HG03354 (cell line): Measurements from ENCODE around the gene SLC5A10.
"Not testable (repeated sequence)": the region's sequence is repeated elsewhere in the genome, so short reads cannot be mapped to it uniquely, and the experiment has no call there.

Experiments
- ATAC-seq: cut with Tn5 transposase; IDR thresholded peaks from one replicate; pipeline ENCODE4 v1.9.1; 2021; ENCODE audit warnings: mild to moderate bottlenecking; ENCODE audit not compliant: unreplicated experiment, poor library complexity, severe bottlenecking

Gene SLC5A10

DNA sequence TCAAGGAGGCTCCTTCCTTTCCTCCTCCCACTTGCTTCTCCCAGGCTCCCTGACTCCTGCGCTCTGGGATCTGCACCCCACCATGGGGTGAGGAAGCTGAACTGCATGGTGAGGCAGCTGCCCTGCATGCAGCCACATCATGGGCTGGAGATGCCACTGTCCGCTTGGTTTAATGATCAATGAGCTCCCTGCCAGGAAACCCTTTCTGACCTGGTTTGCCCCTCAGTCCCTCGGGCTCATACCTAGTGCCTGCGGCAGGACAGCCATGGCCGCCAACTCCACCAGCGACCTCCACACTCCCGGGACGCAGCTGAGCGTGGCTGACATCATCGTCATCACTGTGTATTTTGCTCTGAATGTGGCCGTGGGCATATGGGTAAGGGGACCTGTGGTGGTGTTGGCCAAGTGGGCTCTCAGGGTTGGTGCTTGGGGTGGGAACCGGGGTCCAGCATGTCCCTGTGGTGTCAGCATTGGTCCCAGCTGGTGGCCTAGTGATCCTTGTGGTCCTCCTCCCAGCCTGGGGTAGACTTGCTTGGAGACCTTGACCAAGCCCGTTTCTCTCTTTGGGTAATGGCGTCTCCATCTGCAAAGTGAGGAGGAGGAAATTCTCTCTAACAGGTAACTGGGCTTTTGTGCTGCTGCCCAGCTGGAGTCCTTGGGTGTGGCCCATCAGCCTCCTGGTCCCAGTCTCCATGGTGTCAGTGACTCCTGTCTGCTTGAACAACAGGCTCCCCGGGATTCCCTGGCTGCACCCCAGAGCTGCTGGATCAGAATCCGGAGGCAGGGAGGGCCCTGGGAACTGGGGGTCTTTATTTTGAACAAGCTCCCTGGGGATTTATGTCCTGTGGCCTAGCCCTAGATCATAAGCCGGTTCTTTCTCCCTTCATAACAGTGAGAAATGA lies at the start of gene SLC5A10:
Gene SLC5A10 (plus strand): TSS at position 225 of the 902 bp plus-strand sequence. CDS start 41 bp downstream, at position 266.
- no peak for ATAC-seq

DNA sequence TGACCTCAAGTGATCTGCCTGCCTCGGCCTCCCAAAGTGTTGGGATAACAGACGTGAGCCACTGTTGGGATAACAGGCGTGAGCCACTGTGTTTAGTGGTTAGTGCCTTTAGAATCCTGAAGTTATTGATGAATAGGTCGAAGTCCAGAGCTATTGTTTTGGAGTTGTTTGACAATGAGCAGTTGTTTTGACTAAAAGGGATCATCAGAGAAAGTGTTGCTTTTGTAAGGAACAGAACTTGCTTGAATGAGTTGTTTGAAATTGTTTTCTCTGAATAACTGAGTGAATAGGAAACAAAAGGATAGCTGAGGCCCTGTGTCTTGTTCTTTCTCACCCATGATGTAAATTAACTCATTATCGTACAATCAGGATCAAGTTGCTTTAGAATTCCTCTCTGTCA lies 47.5 kb upstream of the SLC5A10 start:
- no peak for ATAC-seq

DNA sequence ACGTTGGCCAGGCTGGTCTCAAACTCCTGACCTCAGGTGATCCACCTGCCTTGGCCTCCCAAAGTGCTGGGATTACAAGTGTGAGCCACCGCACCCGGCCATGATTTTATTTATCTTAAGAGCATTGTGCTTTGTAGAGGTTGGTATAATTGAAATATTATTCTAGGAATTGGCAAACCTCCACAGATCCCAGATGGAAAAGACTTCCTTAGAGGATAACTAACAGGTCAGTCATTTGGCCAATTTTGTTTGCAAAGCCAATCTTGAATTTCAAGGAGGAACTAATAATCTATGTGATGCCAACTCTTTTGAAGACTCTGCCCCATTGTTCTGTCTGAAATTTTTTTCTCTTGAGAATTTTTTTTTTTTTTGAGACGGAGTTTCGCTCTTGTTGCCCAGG lies 46.7 kb upstream of the SLC5A10 start:
- no peak for ATAC-seq

DNA sequence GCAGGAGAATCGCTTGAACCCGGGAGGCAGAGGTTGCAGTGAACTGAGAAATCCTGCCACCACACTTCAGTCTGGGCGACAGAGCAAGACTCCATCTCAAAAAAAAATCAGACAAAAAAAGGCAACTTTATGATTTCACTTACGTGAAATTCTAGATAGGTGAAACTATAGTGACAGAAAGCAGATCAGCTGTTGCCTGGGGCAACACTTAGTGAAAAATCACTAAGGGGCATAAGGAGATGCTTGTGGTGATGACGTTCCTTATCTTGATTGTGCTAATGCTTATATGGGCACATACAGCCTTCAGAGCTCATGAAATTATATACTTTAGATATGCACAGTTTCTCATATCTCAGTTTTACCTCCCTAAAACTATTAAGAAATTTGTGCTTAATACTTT lies 41.6 kb upstream of the SLC5A10 start:
- ATAC-seq = no peak

DNA sequence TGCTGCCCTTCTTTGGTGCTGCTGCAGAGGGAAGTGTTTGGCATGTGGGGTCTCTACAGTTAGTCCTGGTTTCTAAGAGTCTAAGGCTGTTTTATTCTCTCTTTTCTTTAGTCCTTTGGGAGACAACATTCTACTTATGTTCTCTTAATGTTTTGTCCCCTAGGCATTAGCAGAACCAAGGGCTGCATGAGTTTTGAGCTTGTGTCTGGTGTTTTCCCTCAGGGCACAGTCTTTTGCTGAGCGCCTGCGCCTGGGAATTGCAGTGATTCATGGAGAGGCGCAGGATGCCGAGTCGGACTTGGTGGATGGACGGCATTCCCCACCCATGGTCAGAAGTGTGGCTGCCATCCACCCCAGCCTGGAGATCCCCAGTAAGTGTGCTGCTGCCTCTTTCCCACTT lies 41.1 kb upstream of the SLC5A10 start:
- no peak for ATAC-seq

DNA sequence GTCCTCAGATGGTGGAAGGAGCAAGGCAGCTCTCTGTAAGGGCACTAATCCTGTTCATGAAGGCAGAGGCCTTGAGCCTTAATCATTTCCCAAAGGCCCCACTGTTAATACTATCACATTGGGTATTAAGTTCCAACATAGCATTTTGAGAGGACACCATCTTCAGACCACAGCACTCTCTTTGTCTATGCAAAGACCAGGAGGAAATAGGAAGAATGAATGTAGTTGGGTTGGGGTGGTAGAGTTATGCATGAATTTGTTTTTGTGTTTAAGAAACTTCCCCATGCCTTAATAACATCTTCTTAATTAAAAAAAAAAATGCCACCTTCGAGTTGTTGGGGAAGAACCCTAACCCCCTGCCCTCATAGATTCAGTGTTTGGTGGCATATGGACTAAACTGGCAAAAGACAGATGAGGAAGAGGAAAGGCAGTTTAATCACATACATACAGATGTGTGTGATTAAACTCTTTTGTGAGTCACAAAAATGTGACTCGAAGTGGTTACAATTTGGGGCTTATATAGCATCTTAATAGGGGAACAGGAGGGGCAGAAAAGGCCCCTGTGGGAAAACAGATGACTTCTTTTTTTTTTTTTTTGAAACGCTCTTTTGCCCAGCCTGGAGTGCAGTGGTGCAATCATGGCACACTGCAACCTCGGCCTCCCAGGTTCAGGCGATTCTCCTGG lies 35.0 kb upstream of the SLC5A10 start:
- no peak for ATAC-seq

DNA sequence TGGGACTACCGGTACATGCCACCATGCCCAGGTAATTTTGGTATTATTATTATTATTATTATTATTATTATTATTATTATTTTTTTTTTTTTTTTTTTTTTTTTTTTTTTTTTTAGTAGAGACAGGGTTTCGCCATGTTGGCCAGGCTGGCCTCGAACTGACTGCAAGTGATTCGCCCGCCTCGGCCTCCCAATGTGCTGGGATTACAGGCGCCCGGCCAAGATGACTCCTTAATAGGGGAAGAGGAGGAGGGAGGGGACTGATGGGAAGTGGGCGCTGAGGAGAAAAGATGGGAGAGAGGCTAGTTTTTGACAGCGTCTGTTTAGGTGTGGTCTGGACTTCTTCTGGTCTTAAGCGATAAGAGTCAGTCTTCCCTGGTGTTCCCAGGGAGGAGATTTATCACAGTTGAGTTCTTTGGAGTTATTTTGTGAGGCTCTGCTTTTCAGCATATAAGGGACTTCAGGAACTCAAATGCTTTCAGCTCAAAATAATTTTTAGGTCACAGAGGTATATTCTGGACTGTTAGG lies 34.4 kb upstream of the SLC5A10 start:
- ATAC-seq = no peak

DNA sequence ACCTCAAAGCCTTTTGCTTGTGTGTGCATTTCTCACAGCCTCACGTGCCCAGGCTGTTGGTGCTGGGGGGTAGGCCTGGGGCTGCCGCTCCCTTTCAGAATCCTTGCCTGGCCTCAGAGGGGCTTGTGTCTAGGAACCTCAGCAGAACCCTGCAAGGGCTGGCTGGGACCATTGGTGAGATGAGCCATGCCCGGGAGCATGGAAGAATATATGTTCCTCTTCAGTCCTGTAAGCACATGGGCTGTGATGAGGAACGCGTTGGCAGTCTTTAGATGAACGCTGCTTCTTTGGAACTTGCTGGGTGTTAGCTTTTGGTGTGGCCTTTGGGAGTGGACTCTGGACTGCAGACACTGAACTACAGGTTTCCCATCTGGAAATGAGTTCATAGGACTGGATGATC lies 32.0 kb upstream of the SLC5A10 start:
- ATAC-seq = no peak

DNA sequence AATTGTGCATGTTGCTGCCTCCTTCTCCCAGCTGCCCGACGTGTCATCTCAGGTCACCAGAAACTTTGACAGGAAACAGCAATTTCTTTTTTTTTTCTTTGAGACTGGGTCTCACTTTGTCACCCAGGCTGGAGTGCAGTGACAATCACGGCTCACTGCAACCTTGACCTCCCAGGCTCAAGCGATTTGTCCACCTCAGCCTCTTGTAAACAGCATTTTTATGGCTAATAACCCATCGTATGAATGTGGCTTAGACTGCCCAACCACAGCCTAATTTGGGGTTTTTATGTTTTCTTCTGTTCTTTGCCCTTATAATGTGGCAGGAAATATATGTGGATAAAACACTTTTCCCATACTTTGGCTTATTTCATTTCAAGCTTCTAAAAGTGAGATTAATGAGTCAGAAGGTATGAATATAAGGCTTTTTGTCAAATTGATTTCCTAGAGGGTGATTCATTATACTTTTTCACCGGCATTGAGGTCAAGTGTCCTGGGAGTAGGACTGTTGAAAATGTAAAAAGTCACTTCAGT lies 31.0 kb upstream of the SLC5A10 start:
- no peak for ATAC-seq

DNA sequence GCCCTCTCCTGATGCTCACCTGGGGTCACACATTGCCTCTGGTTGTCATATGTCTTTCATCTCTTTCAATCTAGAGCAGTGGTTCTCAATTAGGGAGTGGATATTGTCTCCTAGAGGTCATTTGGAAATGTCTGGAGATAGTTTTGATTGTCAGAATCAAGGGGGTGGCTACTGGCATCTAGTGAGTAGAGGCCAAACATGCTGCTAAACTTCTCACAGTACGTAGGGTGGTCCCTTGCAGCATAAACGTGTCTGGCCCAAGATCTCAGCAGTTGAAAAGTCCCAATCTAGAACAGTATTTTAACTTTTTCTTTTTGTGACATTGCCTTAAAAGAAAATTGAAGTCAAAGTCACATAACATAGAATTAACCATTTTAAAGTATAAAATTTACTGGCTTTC lies 30.5 kb upstream of the SLC5A10 start:
- ATAC-seq = no peak

DNA sequence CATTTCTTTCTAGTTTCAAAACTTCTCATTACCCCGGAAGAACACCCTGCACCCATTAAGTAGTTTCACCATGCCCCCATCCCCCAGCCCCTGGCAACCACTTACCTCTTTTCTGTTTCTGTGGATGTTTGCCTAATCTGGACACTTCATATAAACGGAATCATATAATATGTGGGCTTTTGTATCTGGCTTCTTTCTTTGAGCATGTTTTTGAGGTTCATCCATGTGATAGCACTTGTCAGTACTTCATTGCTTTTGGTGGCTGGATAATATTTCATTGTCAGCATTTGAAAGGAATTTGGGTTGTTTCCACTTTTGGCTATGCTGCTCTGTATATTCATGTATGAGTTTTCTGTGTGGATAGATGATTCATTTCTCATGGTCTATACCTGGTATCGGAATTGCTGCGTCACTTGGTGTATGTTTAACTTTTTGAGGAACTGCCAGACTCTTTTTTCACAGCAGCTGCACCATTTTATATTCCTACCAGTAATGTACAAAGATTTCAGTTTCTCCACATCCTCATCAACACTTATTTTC lies 30.0 kb upstream of the SLC5A10 start:
- peak; percentile 77 for ATAC-seq

DNA sequence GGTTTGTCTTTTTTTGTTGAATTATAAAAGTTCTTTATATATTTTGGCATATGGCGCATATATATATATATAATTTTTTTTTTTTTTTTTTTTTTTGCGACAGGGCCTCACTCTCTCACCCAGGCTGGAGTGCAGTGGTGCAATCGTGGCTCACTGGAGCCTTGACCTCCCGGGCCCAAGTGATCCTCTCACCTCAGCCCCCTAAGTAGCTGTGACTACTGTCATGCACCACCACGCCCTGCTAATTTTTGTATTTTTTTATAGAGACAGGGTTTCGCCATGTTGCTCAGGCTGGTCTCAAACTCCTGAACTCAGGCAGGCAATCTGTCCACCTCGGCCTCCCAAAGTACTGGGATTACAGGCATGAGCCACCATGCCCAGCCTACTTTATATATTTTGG lies 29.4 kb upstream of the SLC5A10 start:
- ATAC-seq = not testable (repeated sequence)

DNA sequence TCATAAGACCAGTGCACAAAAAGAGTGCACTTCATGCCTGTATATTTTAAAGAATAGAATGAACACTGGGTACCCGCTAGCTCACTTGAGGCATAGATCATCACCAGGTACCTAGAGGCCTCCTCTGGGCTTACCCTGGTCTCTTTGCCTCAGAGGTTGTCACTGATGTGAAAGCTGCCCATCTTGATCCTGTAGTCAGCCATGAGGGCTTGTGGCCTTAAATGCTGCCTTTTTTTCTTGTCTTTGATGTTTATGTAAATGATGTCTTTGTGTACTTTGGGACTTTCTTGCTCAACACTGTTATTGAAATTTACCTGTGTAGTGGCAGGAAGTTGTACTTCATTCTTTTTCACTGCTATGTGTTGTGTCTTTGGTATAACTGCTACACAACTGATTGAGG lies 26.8 kb upstream of the SLC5A10 start:
- ATAC-seq = no peak

DNA sequence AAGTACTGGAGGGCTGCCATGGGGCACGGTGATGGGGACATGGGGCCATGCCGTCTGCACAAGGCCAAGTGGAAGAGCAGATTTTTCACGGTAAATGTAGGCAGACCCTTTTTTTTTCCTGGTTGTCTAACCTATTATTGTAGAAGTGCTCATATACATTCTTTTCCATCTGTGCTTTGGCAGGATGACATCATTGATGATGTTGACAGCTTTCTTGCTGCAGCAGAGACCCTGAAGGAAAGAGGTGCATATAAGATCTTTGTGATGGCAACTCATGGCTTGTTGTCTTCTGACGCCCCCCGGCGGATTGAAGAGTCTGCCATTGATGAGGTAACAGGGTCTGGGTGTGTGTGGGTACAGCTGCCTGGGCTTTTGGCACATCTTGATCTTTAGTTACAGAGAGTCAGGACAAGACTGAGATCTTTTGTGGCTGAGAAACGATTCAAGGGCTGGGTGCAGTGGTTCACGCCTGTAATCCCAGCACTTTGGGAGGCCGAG lies 23.3 kb upstream of the SLC5A10 start:
- no peak for ATAC-seq

DNA sequence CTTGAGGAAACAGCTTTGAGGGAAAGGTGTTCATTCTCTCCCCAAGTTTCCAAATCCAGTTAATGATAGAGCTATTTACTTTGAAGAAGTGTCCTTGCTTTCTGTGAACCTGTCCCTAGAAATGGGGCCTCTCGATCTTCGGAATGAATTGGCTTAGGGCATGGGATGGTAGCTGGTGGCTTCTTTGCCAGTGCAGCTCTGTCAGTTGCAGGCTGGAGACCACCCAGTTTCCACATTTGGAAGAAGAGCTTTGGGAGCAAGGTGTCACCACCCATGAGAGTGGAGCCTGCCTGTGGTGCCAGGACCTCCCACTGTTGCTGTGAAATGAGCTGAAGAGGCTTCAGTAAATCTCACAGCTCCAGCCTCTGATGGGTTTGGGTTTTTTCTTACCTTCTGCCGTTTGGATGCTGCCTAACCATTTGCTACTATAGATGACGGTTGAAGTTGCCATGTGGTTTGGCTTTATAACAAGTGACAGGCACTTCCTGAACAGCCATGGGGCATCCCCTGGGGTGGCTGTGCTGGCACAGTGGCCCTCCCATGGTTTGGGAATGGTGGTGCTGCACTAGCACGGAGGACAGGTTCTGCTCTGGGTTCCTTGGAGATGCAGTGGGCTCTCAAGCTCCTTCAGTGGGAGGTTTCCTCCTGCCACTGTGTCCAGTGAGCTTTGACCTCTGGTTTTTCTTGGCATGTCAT lies 19.5 kb upstream of the SLC5A10 start:
- ATAC-seq = no peak

DNA sequence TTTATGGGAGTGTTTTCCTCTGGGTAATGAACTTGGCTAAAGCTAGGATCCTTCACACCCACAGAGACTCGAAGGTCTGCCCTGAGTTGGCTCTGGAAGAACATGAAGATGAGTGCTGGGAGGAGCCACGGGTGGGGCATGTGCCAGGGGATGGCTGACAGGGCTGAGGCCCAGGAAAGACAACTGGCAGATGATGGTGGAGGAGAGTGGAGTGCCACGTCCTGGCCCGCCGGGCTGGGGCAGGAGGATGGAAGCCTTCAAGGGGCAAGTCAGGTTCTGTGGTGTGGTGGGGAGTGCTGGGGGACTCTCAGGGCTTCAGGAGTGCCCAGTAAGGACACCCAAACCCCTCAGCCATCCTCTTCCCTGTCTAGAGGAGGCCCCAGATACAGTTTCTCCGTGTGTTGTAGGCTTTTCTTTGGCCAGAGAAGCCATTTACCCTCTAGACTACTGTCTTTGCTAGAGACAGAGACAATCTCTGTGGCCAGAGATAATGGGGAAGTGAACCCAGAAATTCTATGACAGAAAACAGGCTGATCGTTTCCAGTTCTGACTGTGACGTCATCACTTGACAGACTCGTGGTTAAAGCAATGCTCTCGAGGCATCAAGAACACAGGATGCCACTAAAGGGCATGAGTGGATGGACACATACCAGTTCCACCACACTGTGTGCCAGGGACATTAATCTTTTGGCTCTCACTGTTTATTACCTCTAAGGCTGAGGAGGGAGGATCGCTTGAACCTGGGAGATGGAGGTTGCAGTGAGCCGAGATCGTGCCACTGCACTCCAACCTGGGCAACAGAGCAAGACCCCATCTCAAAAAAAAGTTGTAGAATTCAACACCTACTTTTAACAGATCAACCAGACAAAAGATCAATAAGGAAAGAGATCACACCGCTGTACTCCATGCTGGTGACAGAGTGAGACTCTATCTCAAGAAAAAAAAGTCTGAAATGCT lies 18.6 kb upstream of the SLC5A10 start:
- no peak for ATAC-seq

DNA sequence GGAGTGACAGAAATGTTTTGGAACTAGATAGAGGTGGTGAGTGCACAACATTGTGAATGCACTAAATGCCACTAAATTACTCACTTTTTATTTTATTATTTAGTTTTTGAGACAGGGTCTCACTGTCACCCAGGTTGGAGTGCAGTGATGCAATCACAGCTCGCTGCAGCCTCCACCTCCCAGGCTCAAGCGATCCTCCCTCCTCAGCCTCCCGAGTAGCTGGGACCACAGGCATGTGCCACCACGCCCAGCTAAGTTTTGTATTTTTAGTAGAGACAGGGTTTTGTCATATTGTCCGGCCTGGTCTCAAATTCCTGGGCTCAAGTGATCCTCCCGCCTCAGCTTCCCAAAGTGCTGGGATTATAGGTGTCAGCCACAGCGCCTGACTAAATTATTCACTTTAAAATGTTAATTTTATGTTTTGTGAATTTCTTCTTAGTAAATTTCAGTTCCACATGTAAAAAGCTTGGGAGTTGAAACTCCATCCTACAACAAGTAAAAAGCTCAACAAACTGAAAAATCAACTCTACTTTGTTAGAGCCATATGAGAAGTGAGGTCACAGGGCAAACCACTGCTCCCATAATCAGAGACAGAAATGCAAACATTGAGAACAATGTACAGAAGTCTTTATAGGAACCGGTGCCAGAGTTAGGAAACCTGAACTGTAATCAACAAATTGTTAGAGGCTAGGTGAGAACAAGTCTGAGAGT lies 13.8 kb upstream of the SLC5A10 start:
- ATAC-seq = no peak

DNA sequence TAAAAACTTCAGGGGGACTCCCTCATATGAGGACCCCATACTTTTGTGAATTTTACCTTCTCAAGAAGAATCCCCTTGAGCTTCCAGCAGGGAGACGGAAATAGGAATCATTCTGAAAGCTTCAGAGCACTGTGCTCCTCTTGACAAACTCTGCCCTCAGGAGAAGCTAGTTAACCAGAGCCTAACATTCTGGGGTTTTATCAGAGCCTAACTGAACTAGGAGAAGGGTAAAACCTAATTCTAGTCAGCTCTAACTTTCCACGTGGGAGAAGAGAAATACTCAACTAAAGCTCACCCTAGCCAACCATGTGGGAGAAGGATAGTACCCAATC lies 13.3 kb upstream of the SLC5A10 start:
- ATAC-seq = no peak
